H1 (cell line): Measurements from ENCODE around the gene IQUB. TPM values are rescaled to one million over a fixed set of nuclear protein-coding genes. Genes with fewer than 3 reads are reported as not detected.

Source experiments
- SP4 ChIP-seq: IDR thresholded peaks from 2 replicates; pipeline ENCODE4 v1.6.1; 2012; ENCODE audit warnings: low read length, inconsistent platforms
- polyA plus RNA-seq, 7 experiments: library from polyadenylated mRNA; depleted of rRNA in 3 of 7; stranded (reverse) in 5 of 7; unstranded in 2 of 7; fragments of >200 nt in 5 of 7; fragments of 200-250 nt in 2 of 7; gene quantifications; 1 replicate in 5 of 7; 2 replicates in 1 of 7; 4 replicates in 1 of 7; pipeline versions ENCODE4 v1.2.1 to v1.2.3, GENCODE V29; 2011 to 2013; ENCODE audit warnings: missing spikeins in 2 of 7, mixed read lengths in 2 of 7
- total RNA-seq: library from RNA; stranded (reverse); fragmentation: NEBNext Ultra II Directional; extraction: Animal tissue kit (Norgen Biotek cat#: 25700); gene quantifications from 2 replicates; pipeline ENCODE4 v1.2.1, GENCODE V29; 2021

The IQUB gene
- total and polyA plus RNA-seq, 2 of the 8 experiments (the other 6 are each of a cell fraction or from before 2014, with no cell fraction given), result 0.12 to 0.82 TPM

DNA sequence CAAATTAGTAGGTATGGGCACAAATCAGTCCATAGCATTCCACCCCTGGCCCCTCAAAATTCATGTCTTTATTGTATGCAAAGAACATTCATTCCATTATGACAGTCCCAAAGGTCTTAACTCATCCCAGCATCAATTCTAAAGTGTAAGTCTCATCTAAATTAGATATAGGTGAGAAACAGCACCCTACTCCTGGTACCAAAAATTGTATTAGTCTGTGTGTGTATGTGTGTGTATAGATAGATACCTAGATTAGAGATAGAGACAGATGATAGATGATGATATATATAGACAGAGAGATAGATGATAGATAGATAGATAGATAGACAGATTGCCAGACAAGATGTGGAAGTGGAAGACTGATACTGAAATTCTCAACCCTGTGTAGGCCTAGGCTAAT, 109.9 kb downstream of the IQUB start (continued):
- TF ChIP-seq SP4, result no peak
